Measurements from ENCODE around the gene SLC9A9. TPM values are rescaled to one million over a fixed set of nuclear protein-coding genes. Genes with fewer than 3 reads are reported as not detected.

SLC9A9 gene
- total and polyA plus RNA-seq, 9 donors, result 9.6 to 18.3 (median 11.2) TPM

DNA sequence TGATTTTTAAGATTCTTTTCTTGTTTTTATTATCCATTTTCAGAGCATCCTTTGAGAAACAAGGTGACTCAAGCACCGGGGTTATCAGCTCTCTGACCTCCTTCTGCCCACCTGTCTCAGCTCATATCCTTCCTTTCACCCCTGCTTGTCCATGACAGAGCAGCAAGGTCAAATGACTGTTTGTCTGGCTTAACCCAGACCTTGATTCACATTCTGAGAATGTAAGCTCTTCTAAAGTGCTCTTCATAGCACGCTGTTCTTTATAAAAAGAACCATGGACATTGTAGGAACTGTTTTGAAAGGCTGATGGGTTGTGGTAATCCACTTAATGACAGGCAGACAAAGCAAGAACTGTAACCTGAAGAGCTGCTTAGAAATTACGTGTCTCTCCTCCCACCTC is 606.2 kb downstream of the SLC9A9 start:
- H3K9me3 ChIP-seq (replicated peaks; ENCODE audit: control insufficient read depth, low read depth, low read length), result no peaks in the 10 kb centered on the region
- no peak overlapping the region for H3K27ac ChIP-seq (ENCODE audit: low read length)
- DNase-seq, result no peak
- no peaks in the 10 kb centered on the region for H3K36me3 ChIP-seq (ENCODE audit: control insufficient read depth, insufficient read depth, low read length)
- no peak overlapping the region for H3K4me3 ChIP-seq (ENCODE audit: low read length)
- 58% methylated on average over 2 of the region's 3 CpGs for WGBS (ENCODE audit: insufficient coverage)
- H3K4me1 ChIP-seq (ENCODE audit: control insufficient read depth, insufficient read depth, low read length), result no peaks in the 10 kb centered on the region
- H3K27me3 ChIP-seq (ENCODE audit: control insufficient read depth, insufficient read depth, low read length), result no peaks in the 10 kb centered on the region

DNA sequence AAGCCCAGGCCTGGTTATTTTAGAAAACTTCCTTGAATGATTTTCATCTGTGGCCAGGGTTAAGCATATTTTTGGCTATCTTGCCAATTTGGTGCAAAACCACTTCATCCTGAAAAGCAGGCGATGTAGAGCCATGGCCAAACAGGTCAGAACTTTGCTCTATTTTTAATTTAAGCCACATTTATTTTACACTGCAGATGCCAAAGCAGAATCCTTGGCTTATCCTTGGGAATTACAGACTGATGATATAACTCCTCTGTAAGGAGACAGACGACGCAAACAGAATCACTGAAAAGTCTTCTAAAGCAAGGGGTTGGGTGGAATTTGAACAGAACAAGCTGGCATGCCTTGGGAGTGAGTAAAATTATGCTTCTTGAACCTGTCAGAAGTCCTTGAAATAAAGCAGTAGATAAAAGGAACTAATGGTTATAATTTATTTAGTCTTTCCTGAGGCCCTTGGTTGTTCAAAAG is 606.8 kb downstream of the SLC9A9 start:
- no peaks in the 10 kb centered on the region for H3K9me3 ChIP-seq (replicated peaks; ENCODE audit: control insufficient read depth, low read depth, low read length)
- H3K36me3 ChIP-seq (ENCODE audit: control insufficient read depth, insufficient read depth, low read length), result no peaks in the 10 kb centered on the region
- peak overlapping the region; percentile 33 for H3K27ac ChIP-seq (ENCODE audit: low read length)
- H3K4me1 ChIP-seq (ENCODE audit: control insufficient read depth, insufficient read depth, low read length), result no peaks in the 10 kb centered on the region
- peak; percentile 86 for DNase-seq
- H3K4me3 ChIP-seq (ENCODE audit: low read length), result no peak overlapping the region
- H3K27me3 ChIP-seq (ENCODE audit: control insufficient read depth, insufficient read depth, low read length), result no peaks in the 10 kb centered on the region
- 33% methylated on average over 2 of the region's 3 CpGs for WGBS (ENCODE audit: insufficient coverage)

DNA sequence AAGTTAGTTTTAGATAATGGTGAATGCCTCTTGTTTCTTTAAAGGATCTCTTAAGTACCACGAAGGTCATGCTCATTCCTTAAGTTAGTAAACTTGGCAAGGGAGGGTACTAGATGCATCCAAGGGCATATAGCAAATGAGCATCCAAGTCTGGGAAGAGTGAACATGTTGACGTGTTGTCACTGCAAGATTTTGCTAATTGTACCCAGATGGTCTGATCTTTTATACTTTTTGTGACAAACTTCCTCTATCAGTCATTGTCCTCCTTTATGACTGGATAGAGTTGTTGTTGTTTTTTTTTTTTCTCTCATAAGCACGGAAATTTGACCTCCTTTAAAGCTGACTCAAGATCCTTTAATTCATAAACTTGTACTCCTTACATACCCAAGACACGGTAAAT is 607.4 kb downstream of the SLC9A9 start:
- H3K4me3 ChIP-seq (ENCODE audit: low read length), result no peak overlapping the region
- no peak overlapping the region for H3K27ac ChIP-seq (ENCODE audit: low read length)
- 35% methylated on average over 2 of the region's 4 CpGs for WGBS (ENCODE audit: insufficient coverage)
- H3K36me3 ChIP-seq (ENCODE audit: control insufficient read depth, insufficient read depth, low read length), result no peaks in the 10 kb centered on the region
- no peaks in the 10 kb centered on the region for H3K9me3 ChIP-seq (replicated peaks; ENCODE audit: control insufficient read depth, low read depth, low read length)
- H3K27me3 ChIP-seq (ENCODE audit: control insufficient read depth, insufficient read depth, low read length), result no peaks in the 10 kb centered on the region
- no peaks in the 10 kb centered on the region for H3K4me1 ChIP-seq (ENCODE audit: control insufficient read depth, insufficient read depth, low read length)
- no peak for DNase-seq

- DNase-seq, result no peak
- WGBS (ENCODE audit: insufficient coverage), result no CpG with 5 or more reads among the region's 3 CpGs
These were observed 609.2 kb downstream of the SLC9A9 start for GRCh38 chr3:143239031-143239430.

DNA sequence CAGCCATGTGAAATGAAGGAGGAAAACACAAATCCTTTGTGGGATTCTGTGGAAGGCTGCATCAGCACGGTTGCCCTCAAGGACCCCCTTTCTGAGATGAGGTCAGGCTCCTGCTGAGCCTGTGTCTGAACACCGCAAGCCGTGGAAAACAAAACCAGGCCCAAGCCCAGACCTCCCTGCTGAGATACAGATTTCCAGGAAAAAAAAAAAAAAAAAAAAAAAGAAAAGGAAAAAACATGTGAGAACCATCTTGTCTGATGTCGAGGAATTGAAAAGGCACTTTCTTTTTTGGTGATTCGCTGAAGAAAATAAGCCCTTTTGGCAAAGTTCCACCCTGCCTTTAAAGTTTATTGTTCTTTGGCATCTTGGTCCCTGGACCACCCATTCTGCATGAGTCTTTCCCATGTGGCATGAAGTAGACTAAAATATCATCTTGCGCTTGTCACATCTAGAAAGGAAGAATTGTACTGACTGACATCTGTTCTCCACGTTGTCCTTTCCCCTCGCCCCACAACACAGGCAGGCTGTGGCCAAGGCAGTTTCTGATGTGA is 611.1 kb downstream of the SLC9A9 start:
- no peaks in the 10 kb centered on the region for H3K9me3 ChIP-seq (replicated peaks; ENCODE audit: control insufficient read depth, low read depth, low read length)
- peak overlapping the region; percentile 15 for H3K27ac ChIP-seq (ENCODE audit: low read length)
- no peaks in the 10 kb centered on the region for H3K36me3 ChIP-seq (ENCODE audit: control insufficient read depth, insufficient read depth, low read length)
- H3K27me3 ChIP-seq (ENCODE audit: control insufficient read depth, insufficient read depth, low read length), result no peaks in the 10 kb centered on the region
- no peak overlapping the region for H3K4me3 ChIP-seq (ENCODE audit: low read length)
- 33% methylated on average over 1 of the region's 8 CpGs for WGBS (ENCODE audit: insufficient coverage)
- H3K4me1 ChIP-seq (ENCODE audit: control insufficient read depth, insufficient read depth, low read length), result no peaks in the 10 kb centered on the region
- peak; percentile 67 for DNase-seq

More at GRCh38 chr3:143239031-143239430, 609.2 kb downstream of the SLC9A9 start:
- no peak overlapping the region for H3K27ac ChIP-seq (ENCODE audit: low read length)
- no peaks in the 10 kb centered on the region for H3K9me3 ChIP-seq (replicated peaks; ENCODE audit: control insufficient read depth, low read depth, low read length)
- H3K4me3 ChIP-seq (ENCODE audit: low read length), result no peak overlapping the region
- no peaks in the 10 kb centered on the region for H3K27me3 ChIP-seq (ENCODE audit: control insufficient read depth, insufficient read depth, low read length)
- no peaks in the 10 kb centered on the region for H3K4me1 ChIP-seq (ENCODE audit: control insufficient read depth, insufficient read depth, low read length)
- no peaks in the 10 kb centered on the region for H3K36me3 ChIP-seq (ENCODE audit: control insufficient read depth, insufficient read depth, low read length)

DNA sequence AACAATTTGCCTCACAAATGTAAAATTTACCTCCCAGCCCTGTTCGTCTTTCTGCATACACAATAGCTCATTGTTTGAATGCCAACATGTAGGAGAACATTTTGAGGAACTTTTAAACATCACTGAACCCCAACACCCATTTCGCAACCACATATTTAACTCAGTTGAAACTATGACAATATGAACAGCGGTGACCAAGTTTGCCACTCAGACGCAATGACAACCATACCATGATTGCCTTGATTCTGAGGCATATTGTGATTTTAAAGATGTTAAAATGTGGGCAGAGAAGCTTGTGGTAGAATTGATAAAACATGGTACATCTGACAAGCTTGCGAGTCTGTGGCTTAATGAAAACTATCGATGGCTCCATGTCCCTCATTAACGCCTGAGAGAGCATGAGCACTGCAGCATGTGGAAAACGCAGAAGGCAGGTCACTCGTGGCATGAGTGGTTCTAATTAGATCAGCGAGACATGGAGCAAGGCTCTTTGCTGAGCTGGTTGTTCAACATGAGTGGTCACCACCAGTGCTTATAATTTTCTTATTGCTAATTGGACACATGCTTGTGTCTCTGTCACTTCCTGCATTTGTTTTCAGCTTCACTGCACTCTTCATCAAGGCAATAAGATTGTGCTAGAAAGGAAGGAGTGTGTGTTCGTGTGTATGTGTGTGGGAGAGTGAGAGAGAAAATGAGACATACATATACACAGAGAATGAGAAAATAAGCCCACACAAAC is 611.9 kb downstream of the SLC9A9 start:
- Histone ChIP-seq H3K9me3 (replicated peaks; ENCODE audit: control insufficient read depth, low read depth, low read length) (no peaks in the 10 kb centered on the region), H3K4me1 (ENCODE audit: control insufficient read depth, insufficient read depth, low read length) (no peaks in the 10 kb centered on the region), H3K27ac (ENCODE audit: low read length) (no peak overlapping the region), H3K4me3 (ENCODE audit: low read length) (no peak overlapping the region), H3K27me3 (ENCODE audit: control insufficient read depth, insufficient read depth, low read length) (no peaks in the 10 kb centered on the region), H3K36me3 (ENCODE audit: control insufficient read depth, insufficient read depth, low read length) (no peaks in the 10 kb centered on the region)
- DNase-seq, result no peak
- WGBS (ENCODE audit: insufficient coverage), result 75% methylated on average over 6 of the region's 11 CpGs

GRCh38 chr3:143235614-143236204 is 612.6 kb downstream of the SLC9A9 start:
- H3K4me1 ChIP-seq (ENCODE audit: control insufficient read depth, insufficient read depth, low read length), result no peaks in the 10 kb centered on the region
- H3K4me3 ChIP-seq (ENCODE audit: low read length), result no peak overlapping the region
- no CpG with 5 or more reads among the region's 3 CpGs for WGBS (ENCODE audit: insufficient coverage)
- no peaks in the 10 kb centered on the region for H3K27me3 ChIP-seq (ENCODE audit: control insufficient read depth, insufficient read depth, low read length)
- no peak for DNase-seq
- H3K36me3 ChIP-seq (ENCODE audit: control insufficient read depth, insufficient read depth, low read length), result no peaks in the 10 kb centered on the region
- H3K9me3 ChIP-seq (replicated peaks; ENCODE audit: control insufficient read depth, low read depth, low read length), result no peaks in the 10 kb centered on the region
- no peak overlapping the region for H3K27ac ChIP-seq (ENCODE audit: low read length)

GRCh38 chr3:143234526-143234925 is 613.7 kb downstream of the SLC9A9 start:
- H3K4me1 ChIP-seq (ENCODE audit: control insufficient read depth, insufficient read depth, low read length), result no peaks in the 10 kb centered on the region
- WGBS (ENCODE audit: insufficient coverage), result no CpG with 5 or more reads among the region's 1 CpG
- no peaks in the 10 kb centered on the region for H3K9me3 ChIP-seq (replicated peaks; ENCODE audit: control insufficient read depth, low read depth, low read length)
- no peak overlapping the region for H3K27ac ChIP-seq (ENCODE audit: low read length)
- no peaks in the 10 kb centered on the region for H3K27me3 ChIP-seq (ENCODE audit: control insufficient read depth, insufficient read depth, low read length)
- H3K4me3 ChIP-seq (ENCODE audit: low read length), result no peak overlapping the region
- H3K36me3 ChIP-seq (ENCODE audit: control insufficient read depth, insufficient read depth, low read length), result no peaks in the 10 kb centered on the region
- no peak for DNase-seq

DNA sequence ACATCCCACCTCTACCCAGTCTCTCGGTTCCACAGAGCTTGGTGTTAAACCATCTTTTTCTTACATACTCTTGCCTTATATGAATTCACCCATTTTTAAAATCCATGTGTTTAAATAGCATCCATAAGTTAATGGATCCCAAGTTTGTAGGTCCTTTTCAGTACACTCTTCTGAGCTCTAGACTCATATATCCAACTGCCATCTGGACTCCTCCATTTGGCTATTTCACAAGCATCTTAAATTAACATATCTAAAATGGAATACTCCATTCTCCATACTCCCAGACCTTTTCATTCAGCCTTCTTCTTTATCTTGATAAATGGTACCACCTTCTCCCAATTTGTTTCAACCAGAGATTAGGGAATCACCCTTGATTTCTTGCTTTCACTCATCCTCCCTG is 615.3 kb downstream of the SLC9A9 start:
- H3K27ac ChIP-seq (ENCODE audit: low read length), result no peak overlapping the region
- DNase-seq, result no peak
- H3K27me3 ChIP-seq (ENCODE audit: control insufficient read depth, insufficient read depth, low read length), result no peaks in the 10 kb centered on the region
- no peaks in the 10 kb centered on the region for H3K9me3 ChIP-seq (replicated peaks; ENCODE audit: control insufficient read depth, low read depth, low read length)
- H3K4me3 ChIP-seq (ENCODE audit: low read length), result no peak overlapping the region
- 86% methylated on average over 1 of the region's 1 CpG for WGBS (ENCODE audit: insufficient coverage)
- no peaks in the 10 kb centered on the region for H3K4me1 ChIP-seq (ENCODE audit: control insufficient read depth, insufficient read depth, low read length)
- no peaks in the 10 kb centered on the region for H3K36me3 ChIP-seq (ENCODE audit: control insufficient read depth, insufficient read depth, low read length)

DNA sequence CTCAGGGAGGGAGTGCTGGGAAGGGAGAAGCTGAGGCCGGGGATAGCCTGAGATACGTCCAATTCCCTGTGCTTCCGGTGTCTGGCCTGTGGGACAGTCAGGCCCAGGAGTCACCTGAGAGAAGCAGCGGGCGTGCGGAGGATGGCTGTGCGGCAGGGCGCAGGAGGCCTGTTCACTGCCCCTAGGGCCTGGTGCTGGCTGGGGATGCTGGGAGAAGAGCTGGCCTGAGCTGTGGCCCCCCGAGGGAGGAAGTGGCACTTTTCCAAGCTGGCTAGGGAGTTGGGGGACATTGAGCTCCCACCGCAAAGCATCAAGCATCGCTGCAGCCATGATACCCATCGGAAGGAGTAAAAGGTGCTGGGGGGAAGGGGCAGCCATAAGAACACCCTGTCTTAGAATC is 619.9 kb downstream of the SLC9A9 start:
- Histone ChIP-seq H3K9me3 (replicated peaks; ENCODE audit: control insufficient read depth, low read depth, low read length) (no peaks in the 10 kb centered on the region), H3K36me3 (ENCODE audit: control insufficient read depth, insufficient read depth, low read length) (no peaks in the 10 kb centered on the region), H3K4me1 (ENCODE audit: control insufficient read depth, insufficient read depth, low read length) (no peaks in the 10 kb centered on the region), H3K4me3 (ENCODE audit: low read length) (no peak overlapping the region), H3K27me3 (ENCODE audit: control insufficient read depth, insufficient read depth, low read length) (no peaks in the 10 kb centered on the region), H3K27ac (ENCODE audit: low read length) (no peak overlapping the region)
- 97% methylated on average over 10 of the region's 12 CpGs for WGBS (ENCODE audit: insufficient coverage)
- DNase-seq, result no peak
